Activated T-helper 1 cell treated with Interleukin-2 at 50 U/mL for 16 hours (primary cell): Measurements from ENCODE around the gene HTR3C.
"Not testable (repeated sequence)": the region's sequence is repeated elsewhere in the genome, so short reads cannot be mapped to it uniquely, and the experiment has no call there.

ENCODE experiments used
- DNase-seq: peaks from one replicate; pipeline ENCODE4 v3.0.0-alpha.2; 2020; ENCODE audit warnings: low read depth

HTR3C gene

GRCh38 chr3:184031187-184031792, 21.6 kb upstream of the HTR3C start, which contains the start of gene HTR3D:
Gene HTR3D, plus strand, starts transcription at chr3:184031742. Its CDS starts 0 bp downstream, at chr3:184031742.
- DNase-seq: no peak

GRCh38 chr3:184037816-184038215, 15.0 kb upstream of the HTR3C start:
- DNase-seq: no peak

DNA sequence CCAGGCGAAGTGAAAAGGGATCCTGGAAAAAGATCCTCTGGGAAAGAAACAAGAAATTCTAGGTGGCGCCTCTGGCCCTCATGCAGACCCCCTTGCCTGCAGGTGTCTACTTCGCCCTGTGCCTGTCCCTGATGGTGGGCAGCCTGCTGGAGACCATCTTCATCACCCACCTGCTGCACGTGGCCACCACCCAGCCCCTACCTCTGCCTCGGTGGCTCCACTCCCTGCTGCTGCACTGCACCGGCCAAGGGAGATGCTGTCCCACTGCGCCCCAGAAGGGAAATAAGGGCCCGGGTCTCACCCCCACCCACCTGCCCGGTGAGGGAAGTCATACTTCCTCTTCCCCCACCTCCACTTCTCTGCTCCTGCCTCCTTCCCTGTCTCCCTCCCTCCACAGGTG, 14.5 kb upstream of the HTR3C start:
- not testable (repeated sequence) for DNase-seq

DNA sequence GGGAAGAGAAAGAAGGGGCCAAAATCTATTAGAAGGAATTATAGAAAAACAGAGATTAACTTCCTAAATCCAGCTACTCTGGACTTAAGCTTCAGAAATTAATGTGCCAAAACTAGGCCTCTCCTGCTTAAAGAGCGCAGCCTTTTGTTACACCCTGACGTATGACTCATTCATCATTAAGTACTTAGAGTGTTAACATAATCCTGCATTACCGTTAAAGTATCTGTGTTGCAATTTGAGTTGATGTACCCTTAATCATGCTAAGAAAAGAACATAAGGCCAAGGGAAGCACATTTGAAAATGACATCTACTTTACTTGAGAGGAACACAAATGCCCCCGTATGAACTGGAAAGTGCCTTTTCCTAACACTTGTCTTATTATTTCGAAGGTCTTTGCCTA, 13.4 kb upstream of the HTR3C start:
- DNase-seq: no peak

DNA sequence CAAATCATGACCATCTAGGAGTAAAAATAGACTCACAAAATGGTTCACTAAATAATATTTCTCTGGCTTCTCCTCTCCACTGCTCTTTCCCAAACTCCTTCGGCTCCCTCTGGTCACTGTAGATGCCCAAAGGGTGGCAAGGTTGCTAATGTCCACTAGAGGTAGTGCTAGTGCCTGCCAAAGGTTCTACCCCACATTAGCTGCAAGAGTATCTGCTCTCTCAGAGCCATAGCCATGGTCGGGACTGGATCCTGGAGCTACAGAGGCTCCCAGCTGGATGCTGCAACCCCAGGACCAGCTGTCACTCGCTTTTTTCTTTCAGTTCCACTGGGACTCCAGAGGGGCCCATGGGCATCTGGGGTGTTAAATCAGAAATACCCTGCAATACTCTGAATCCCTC, 12.8 kb upstream of the HTR3C start:
- DNase-seq: no peak

GRCh38 chr3:184042617-184043016, 10.2 kb upstream of the HTR3C start:
- no peak for DNase-seq

GRCh38 chr3:184045995-184046394, 6.9 kb upstream of the HTR3C start:
- DNase-seq: no peak

GRCh38 chr3:184050217-184050847, 2.5 kb upstream of the HTR3C start:
- no peak for DNase-seq

DNA sequence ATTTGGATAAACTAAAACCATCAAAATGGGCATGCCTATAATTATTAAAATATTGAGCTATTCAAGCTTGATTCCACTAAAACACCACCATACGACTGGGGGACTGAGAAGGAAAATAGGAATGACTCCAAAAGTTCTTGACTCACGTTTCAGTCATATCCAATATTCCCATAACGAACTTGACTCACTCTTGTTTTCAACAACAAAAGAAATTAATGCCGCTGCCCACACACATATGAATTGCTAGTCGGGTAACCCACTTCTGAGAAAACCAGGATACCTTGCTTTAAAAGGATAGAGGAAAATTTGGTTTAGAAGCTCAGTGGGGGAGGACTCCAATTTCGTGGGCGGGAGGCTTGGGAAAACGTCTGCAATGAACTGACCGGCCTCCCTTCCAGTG, 5.2 kb downstream of the HTR3C start:
- DNase-seq: no peak

DNA sequence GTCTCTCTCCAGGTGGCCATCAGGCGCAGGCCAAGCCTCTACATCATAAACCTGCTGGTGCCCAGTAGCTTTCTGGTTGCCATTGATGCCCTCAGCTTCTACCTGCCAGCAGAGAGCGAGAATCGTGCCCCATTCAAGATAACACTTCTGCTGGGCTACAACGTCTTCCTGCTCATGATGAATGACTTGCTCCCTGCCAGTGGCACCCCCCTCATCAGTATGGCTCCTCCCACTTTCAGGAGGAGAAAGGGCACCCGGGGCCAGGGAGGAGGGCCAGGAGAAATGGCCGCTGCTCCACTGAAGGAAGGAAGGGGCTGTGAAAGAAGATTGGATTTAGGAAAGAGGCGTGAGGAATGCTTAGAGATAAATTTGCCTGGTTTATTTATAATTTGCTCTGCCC, 6.6 kb downstream of the HTR3C start:
- no peak for DNase-seq

GRCh38 chr3:184062637-184063036, 9.8 kb downstream of the HTR3C start:
- DNase-seq: no peak

- no peak for DNase-seq
These were observed 13.4 kb downstream of the HTR3C start for GRCh38 chr3:184066211-184066610.

DNA sequence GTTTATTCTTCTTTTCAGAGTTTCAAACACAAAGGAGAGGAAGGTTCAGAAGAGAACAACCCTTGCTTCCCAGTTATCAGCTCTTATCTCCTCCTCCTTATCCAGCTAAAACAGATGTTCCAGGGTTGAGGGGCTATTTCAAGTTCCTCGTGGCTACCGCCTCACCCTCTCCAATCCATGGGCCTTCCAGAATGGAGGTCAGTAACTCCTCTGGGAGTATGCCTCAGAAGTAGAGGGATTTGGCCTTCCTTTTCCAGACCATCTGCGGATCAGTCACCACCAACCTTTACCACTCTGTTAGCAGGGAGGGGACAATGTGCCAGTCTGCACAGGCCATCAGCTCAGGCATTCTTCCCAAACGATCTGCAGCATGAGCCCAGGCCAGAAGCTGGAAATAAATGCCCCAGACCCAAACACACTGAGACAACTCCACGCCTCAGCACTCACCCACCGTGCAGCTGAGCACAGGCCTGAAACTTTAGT, 14.8 kb downstream of the HTR3C start:
- no peak for DNase-seq

DNA sequence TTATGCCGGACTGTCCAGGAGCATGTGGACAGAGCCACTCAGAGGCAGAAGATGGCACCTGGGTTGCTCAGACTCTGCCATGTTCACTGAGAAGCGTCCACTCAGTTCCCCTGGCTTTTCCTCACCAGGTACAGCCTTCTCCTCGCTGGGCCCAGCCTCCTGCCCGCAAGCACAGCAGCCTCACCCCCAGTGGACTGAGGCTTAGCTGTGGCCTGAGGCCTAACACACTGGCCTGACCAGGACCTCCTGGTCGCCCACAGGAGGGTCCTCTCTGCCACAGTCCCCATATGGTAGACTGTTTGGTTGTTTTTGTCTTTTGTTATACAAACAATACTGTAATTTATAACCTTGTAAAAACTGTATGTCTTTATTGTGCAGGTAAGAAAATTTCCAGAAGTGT, 15.5 kb downstream of the HTR3C start:
- no peak for DNase-seq

DNA sequence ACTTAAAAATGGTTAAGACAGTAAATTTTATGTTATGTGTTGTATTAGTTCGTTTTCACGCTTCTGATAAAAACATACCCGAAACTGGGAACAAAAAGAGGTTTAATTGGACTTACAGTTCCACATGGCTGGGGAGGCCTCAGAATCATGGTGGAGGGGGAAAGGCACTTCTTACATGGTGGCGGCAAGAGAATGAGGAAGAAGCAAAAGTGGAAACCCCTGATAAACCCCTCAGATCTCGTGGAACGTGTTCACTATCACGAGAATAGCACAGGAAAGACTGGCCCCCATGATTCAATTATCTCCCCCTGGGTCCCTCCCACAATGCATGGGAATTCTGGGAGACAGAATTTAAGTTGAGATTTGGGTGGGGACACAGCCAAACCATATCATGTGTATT, 18.3 kb downstream of the HTR3C start:
- not testable (repeated sequence) for DNase-seq

- no peak for DNase-seq
These were observed 20.8 kb downstream of the HTR3C start for GRCh38 chr3:184073621-184074020.

- DNase-seq: no peak
These were observed 23.1 kb downstream of the HTR3C start for GRCh38 chr3:184075901-184076300.

GRCh38 chr3:184077881-184078280, 25.0 kb downstream of the HTR3C start:
- no peak for DNase-seq

DNA sequence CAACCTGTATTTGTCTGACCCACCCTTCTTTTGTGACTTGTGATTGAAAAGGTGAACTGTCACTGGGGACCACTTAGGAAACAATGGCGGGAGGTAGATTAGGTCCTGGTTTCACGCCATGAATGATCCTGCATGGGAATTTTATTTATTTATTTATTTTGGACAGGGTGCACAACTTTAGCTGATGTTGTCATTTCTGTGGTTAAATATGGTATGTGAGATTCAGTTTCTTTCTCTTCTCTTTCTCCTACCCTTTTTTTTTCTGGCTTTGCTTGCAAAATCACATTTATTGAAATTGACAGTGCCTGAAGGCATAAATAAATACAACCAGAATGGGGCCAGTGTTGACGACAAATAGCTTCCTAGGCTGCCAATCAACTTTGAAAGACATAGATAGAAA, 26.0 kb downstream of the HTR3C start:
- DNase-seq: no peak

GRCh38 chr3:184081116-184081830, 28.4 kb downstream of the HTR3C start:
- no peak for DNase-seq

GRCh38 chr3:184082034-184082433, 29.2 kb downstream of the HTR3C start:
- DNase-seq: no peak

DNA sequence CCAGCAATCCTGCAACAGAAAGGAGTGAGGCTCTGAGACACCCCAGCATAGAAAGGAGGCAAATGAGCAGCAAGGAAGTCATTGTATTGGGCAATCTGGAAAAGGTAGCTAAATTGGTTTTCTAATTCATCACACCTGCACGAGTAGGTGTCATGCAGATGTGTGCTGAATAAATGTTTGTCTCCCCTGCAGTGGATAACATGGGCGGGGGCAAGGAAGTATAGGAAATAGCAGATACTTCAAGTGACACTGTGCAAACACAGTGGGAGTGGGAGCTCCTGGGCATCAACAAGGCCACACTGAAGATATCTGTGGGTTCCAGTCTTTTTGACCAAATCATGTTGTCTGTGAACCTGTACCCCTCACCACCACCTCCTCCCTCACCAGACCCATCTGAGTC, 29.6 kb downstream of the HTR3C start:
- DNase-seq: no peak

- DNase-seq: no peak
These were observed 32.6 kb downstream of the HTR3C start for GRCh38 chr3:184085389-184085852.
